Activated T-cell treated with anti-CD3 and anti-CD28 coated beads, Interleukin-2, amount 50 U/mL, for 24 hours (primary cell): Measurements from ENCODE around the gene SLC1A4.

Experiments
- DNase-seq: peaks from one replicate; pipeline ENCODE4 v3.0.0-alpha.2; 2020
- H3K27ac Mint-ChIP-seq: 2 replicates; pipeline ENCODE4 v1.8.0; 2020; ENCODE audit warnings: mild to moderate bottlenecking, mixed read lengths
- H3K27me3 Mint-ChIP-seq: 2 replicates; pipeline ENCODE4 v1.8.0; 2020; ENCODE audit warnings: mixed read lengths
- H3K36me3 Mint-ChIP-seq: 2 replicates; pipeline ENCODE4 v1.8.0; 2020; ENCODE audit warnings: low read depth, mixed read lengths
- H3K4me1 Mint-ChIP-seq: 2 replicates; pipeline ENCODE4 v1.8.0; 2020; ENCODE audit warnings: low read depth, mixed read lengths
- H3K4me3 Mint-ChIP-seq: 2 replicates; pipeline ENCODE4 v1.8.0; 2020; ENCODE audit warnings: mild to moderate bottlenecking, moderate library complexity, mixed read lengths
- H3K9me3 Mint-ChIP-seq: 2 replicates; pipeline ENCODE4 v1.8.0; 2020; ENCODE audit warnings: mixed read lengths

Gene SLC1A4

DNA sequence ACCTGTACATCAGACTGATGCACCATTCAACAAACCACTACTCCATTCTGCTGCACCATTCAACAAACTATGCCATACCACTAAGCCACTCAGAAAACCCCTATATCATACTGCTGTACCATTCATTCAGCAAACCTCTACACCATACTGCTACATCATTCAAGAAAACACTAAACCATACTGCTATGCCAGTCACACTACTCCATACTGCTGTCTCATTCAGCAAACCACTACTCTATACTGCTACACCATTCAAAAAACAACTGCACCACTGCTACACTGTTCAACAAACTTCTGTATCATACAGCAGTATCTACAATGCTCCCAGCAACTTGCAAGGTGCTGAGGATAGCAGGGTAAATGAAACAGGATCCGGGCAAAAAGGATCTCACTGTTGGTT lies 12.9 kb upstream of the SLC1A4 start:
- no peak for DNase-seq
- no peaks in the 10 kb centered on the region for H3K9me3 Mint-ChIP-seq
- no peak overlapping the region for H3K27ac Mint-ChIP-seq
- H3K27me3 Mint-ChIP-seq: no peaks in the 10 kb centered on the region
- no peak overlapping the region for H3K4me3 Mint-ChIP-seq
- no peaks in the 10 kb centered on the region for H3K36me3 Mint-ChIP-seq
- H3K4me1 Mint-ChIP-seq: no peaks in the 10 kb centered on the region

GRCh38 chr2:64978514-64979268 lies 10.5 kb upstream of the SLC1A4 start:
- no peak overlapping the region for H3K4me3 Mint-ChIP-seq
- H3K9me3 Mint-ChIP-seq: no peaks in the 10 kb centered on the region

DNA sequence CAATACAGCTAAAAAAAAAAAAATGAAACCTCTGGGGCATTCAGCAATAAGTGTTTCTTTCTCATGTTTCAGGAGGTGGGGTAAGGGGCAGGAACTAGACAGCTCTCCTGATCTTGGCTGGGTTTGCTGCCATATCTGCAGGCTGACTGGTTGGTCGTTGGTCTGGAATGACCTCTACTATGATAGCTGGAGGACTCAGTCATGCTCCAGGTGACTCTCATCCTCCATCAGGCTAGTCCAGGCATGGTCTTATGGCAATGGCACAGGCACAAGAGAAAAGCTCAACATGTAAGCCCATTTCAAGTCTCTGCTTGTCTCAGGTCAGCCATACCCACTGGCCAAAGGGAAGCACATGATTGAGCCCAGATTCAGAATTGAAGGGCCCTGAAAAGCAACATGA lies 9.5 kb upstream of the SLC1A4 start:
- no peak overlapping the region for H3K27ac Mint-ChIP-seq

More at GRCh38 chr2:64978514-64979268, 10.5 kb upstream of the SLC1A4 start:
- H3K4me1 Mint-ChIP-seq: peaks cover 17% of the 10 kb centered on the region
- no peak for DNase-seq
- H3K27me3 Mint-ChIP-seq: no peaks in the 10 kb centered on the region
- H3K36me3 Mint-ChIP-seq: no peaks in the 10 kb centered on the region
- no peak overlapping the region for H3K27ac Mint-ChIP-seq

GRCh38 chr2:64980183-64980582 lies 9.0 kb upstream of the SLC1A4 start:
- DNase-seq: no peak
- no peak overlapping the region for H3K4me3 Mint-ChIP-seq
- no peaks in the 10 kb centered on the region for H3K27me3 Mint-ChIP-seq
- no peaks in the 10 kb centered on the region for H3K36me3 Mint-ChIP-seq
- no peaks in the 10 kb centered on the region for H3K9me3 Mint-ChIP-seq
- H3K4me1 Mint-ChIP-seq: peaks cover 17% of the 10 kb centered on the region
- H3K27ac Mint-ChIP-seq: no peak overlapping the region

More for the DNA sequence above, 9.5 kb upstream of the SLC1A4 start:
- Mint-ChIP-seq H3K36me3 (no peaks in the 10 kb centered on the region), H3K27me3 (no peaks in the 10 kb centered on the region), H3K9me3 (no peaks in the 10 kb centered on the region), H3K4me3 (no peak overlapping the region), H3K4me1 (peaks cover 17% of the 10 kb centered on the region)
- DNase-seq: no peak

GRCh38 chr2:64982311-64982857 lies 6.8 kb upstream of the SLC1A4 start:
- Mint-ChIP-seq H3K4me1 (peaks cover 28% of the 10 kb centered on the region), H3K4me3 (no peak overlapping the region), H3K36me3 (no peaks in the 10 kb centered on the region), H3K9me3 (no peaks in the 10 kb centered on the region), H3K27me3 (no peaks in the 10 kb centered on the region), H3K27ac (peak overlapping the region; percentile 80)
- DNase-seq: no peak

DNA sequence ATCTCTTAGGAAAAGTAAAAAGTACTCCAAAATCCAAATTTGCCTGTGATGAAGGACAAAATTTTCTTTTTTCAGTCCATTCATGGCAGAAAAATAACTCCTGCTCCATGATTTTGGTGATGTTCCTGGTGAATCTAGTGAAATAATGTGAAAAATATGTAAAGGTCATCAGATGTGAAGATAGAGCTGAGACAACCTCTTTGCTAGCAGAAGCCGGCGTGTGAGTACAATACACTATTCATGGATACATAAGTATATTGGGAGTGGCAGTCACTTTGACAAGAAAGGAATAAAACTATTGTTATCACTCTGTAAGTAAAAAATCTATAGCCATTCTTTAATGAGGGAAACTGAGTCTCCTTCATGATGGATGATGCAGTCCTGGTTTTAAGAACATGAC lies 6.3 kb upstream of the SLC1A4 start:
- no peaks in the 10 kb centered on the region for H3K36me3 Mint-ChIP-seq
- no peak for DNase-seq
- no peaks in the 10 kb centered on the region for H3K27me3 Mint-ChIP-seq
- H3K4me1 Mint-ChIP-seq: peaks cover 31% of the 10 kb centered on the region
- H3K4me3 Mint-ChIP-seq: no peak overlapping the region
- H3K9me3 Mint-ChIP-seq: no peaks in the 10 kb centered on the region
- no peak overlapping the region for H3K27ac Mint-ChIP-seq

GRCh38 chr2:64985447-64985846 lies 3.8 kb upstream of the SLC1A4 start:
- Mint-ChIP-seq H3K4me1 (peaks cover 41% of the 10 kb centered on the region), H3K9me3 (no peaks in the 10 kb centered on the region), H3K27ac (peak overlapping the region; percentile 30)

DNA sequence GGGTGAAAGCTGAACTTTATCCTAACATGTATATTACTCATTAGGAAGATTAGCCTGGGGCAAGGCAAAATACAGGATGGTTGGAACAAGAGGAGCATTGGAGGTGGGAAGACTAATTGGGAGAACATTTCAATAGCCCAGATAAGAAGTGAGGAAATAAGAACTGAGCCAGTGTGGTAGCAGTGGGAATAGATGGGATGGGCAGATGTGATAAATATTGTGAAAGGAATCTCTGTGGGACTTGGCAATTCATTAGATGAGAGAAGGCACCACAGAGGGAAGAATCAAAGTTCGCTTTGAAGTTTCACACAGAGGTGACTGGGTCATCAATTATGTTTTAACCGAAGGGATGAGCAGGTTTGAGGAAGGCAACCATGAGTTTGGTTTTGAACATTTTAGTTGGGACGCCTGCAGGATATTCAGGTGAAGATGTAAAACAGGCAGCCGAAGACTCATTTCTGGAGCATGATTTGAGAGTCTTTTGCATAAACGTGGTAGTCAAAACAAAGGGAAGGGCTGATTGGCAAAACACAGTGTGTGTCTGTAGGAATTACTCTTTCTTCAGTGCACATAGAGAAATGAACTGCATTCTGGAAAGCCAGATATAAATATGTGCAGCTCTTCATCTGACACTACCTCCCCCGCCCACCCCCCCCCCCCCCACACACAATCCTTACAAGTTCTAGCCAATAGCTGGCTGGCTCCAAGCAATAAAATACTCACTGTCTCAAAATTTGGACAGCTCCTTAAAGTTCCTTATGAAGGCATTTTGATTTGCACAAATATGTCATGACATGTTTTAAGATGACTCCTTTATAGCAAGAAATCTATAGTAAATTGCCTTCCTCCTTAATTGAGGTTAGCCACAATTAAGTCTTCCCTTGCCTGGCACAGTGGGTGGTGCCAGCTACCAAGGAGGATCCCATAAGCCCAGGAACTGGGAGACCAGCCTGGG lies 1.9 kb upstream of the SLC1A4 start:
- H3K27me3 Mint-ChIP-seq: peaks cover 16% of the 10 kb centered on the region
- H3K36me3 Mint-ChIP-seq: peaks cover 13% of the 10 kb centered on the region
- peaks cover 44% of the 10 kb centered on the region for H3K4me1 Mint-ChIP-seq
- H3K27ac Mint-ChIP-seq: peak overlapping the region; percentile 47
- no peaks in the 10 kb centered on the region for H3K9me3 Mint-ChIP-seq
- peak overlapping the region; percentile 60 for H3K4me3 Mint-ChIP-seq
- DNase-seq: no peak

More at GRCh38 chr2:64985447-64985846, 3.8 kb upstream of the SLC1A4 start:
- Mint-ChIP-seq H3K4me3 (no peak overlapping the region), H3K27me3 (peaks cover 5% of the 10 kb centered on the region), H3K36me3 (peaks cover 9% of the 10 kb centered on the region)
- DNase-seq: no peak

GRCh38 chr2:64987956-64988419 lies 1.2 kb upstream of the SLC1A4 start:
- peak overlapping the region; percentile 74 for H3K4me3 Mint-ChIP-seq
- peaks cover 17% of the 10 kb centered on the region for H3K27me3 Mint-ChIP-seq
- H3K9me3 Mint-ChIP-seq: no peaks in the 10 kb centered on the region
- no peak for DNase-seq
- peaks cover 41% of the 10 kb centered on the region for H3K4me1 Mint-ChIP-seq
- H3K36me3 Mint-ChIP-seq: peaks cover 18% of the 10 kb centered on the region
- H3K27ac Mint-ChIP-seq: peak overlapping the region; percentile 83

GRCh38 chr2:64988420-64989125 lies 626 bp upstream of the SLC1A4 start:
- Mint-ChIP-seq H3K27ac (peak overlapping the region; percentile 83), H3K4me1 (peaks cover 42% of the 10 kb centered on the region), H3K27me3 (peaks cover 17% of the 10 kb centered on the region), H3K9me3 (no peaks in the 10 kb centered on the region), H3K36me3 (peaks cover 21% of the 10 kb centered on the region), H3K4me3 (peak overlapping the region; percentile 74)
- peak; percentile 78 for DNase-seq

DNA sequence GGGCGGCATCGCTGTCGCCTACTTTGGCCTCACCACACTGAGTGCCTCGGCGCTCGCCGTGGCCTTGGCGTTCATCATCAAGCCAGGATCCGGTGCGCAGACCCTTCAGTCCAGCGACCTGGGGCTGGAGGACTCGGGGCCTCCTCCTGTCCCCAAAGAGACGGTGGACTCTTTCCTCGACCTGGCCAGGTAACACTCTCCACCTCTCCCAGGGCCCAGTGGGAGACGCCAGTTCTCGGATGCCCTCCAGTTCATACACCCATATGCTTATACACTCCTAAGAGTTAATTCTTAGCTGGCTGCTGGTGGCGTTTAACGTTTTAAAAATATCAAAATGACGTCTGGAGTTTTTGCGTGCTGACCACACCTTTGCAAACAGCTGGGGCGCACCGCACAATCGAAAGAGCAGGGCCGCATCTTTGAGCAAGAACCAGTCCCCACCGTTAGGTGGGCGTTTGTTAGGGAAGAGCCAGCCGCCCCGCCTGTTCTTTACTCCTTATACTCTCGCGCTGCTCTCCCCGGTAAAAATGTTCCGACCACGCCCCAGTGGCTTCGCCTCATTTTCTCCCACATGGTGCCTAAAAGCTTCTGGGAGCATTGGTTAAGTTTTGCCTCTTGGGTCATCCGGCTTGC lies 899 bp downstream of the SLC1A4 start:
- Mint-ChIP-seq H3K27me3 (peaks cover 17% of the 10 kb centered on the region), H3K4me1 (peaks cover 44% of the 10 kb centered on the region), H3K4me3 (peak overlapping the region; percentile 90), H3K27ac (peak overlapping the region; percentile 64), H3K9me3 (no peaks in the 10 kb centered on the region), H3K36me3 (peaks cover 21% of the 10 kb centered on the region)
- peak; percentile 34 for DNase-seq

GRCh38 chr2:64990876-64991275 lies 1.7 kb downstream of the SLC1A4 start:
- peaks cover 17% of the 10 kb centered on the region for H3K27me3 Mint-ChIP-seq
- no peak for DNase-seq
- no peak overlapping the region for H3K27ac Mint-ChIP-seq
- H3K4me1 Mint-ChIP-seq: peaks cover 42% of the 10 kb centered on the region
- no peaks in the 10 kb centered on the region for H3K9me3 Mint-ChIP-seq
- peaks cover 21% of the 10 kb centered on the region for H3K36me3 Mint-ChIP-seq
- H3K4me3 Mint-ChIP-seq: peak overlapping the region; percentile 90

DNA sequence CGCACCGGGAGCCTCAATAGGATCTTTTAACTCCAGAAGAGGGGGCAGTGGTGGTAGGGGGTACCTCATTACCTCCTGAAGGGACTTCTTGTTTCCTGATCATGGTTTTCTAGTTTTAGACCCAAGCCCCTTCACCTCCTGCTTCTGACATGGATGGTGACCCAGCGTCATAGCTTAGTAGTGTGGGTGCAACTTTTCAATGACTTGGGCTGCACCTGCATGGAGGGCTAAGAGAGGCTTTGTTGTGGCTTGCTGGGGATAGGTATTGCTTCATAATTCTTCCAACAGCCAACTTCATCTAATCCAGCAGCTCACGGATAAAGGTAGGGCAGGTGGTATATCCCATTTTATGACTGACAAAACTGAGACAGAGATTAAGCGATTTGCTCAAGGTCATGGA lies 3.0 kb downstream of the SLC1A4 start:
- H3K27ac Mint-ChIP-seq: no peak overlapping the region
- no peak overlapping the region for H3K4me3 Mint-ChIP-seq
- peaks cover 21% of the 10 kb centered on the region for H3K36me3 Mint-ChIP-seq
- peaks cover 34% of the 10 kb centered on the region for H3K4me1 Mint-ChIP-seq
- H3K9me3 Mint-ChIP-seq: no peaks in the 10 kb centered on the region
- peaks cover 17% of the 10 kb centered on the region for H3K27me3 Mint-ChIP-seq
- no peak for DNase-seq

- H3K9me3 Mint-ChIP-seq: no peaks in the 10 kb centered on the region
- no peak for DNase-seq
- H3K27me3 Mint-ChIP-seq: peaks cover 17% of the 10 kb centered on the region
- H3K36me3 Mint-ChIP-seq: peaks cover 23% of the 10 kb centered on the region
- H3K27ac Mint-ChIP-seq: no peak overlapping the region
- no peak overlapping the region for H3K4me3 Mint-ChIP-seq
- H3K4me1 Mint-ChIP-seq: peaks cover 29% of the 10 kb centered on the region
These were observed 3.8 kb downstream of the SLC1A4 start for GRCh38 chr2:64992990-64993389.
